Nephron (organoid): Measurements from ENCODE around the gene C20orf96.
A peak's percentile ranks its signal among the peaks of the same experiment; 100 is the strongest.

Experiments used
- H3K27ac Mint-ChIP-seq, 3 experiments: 2 replicates each; pipeline ENCODE4 v1.8.0; 2020; ENCODE audit warnings: mixed read lengths in 3 of 3, mild to moderate bottlenecking in 2 of 3, moderate library complexity in 1 of 3
- H3K27me3 Mint-ChIP-seq: 2 replicates; pipeline ENCODE4 v1.8.0; 2021; ENCODE audit warnings: low read depth, mild to moderate bottlenecking, moderate library complexity, mixed read lengths
- H3K36me3 Mint-ChIP-seq: 2 replicates; pipeline ENCODE4 v1.8.0; 2020; ENCODE audit warnings: low read depth, mixed read lengths
- H3K4me1 Mint-ChIP-seq: 2 replicates; pipeline ENCODE4 v1.8.0; 2020; ENCODE audit warnings: mixed read lengths
- H3K4me3 Mint-ChIP-seq, 3 experiments: 2 replicates each; pipeline ENCODE4 v1.8.0; 2020; ENCODE audit warnings: mild to moderate bottlenecking in 3 of 3, mixed read lengths in 3 of 3, moderate library complexity in 2 of 3
- H3K9me3 Mint-ChIP-seq: 2 replicates; pipeline ENCODE4 v1.8.0; 2020; ENCODE audit warnings: mixed read lengths
- CTCF ChIP-seq, 3 experiments: fragments of 200-600 bp; sonication (generic); IDR thresholded peaks; one replicate each; pipeline ENCODE4 v1.5.0; 2021; ENCODE audit warnings: antibody characterized with exemption in 3 of 3; ENCODE audit not compliant: unreplicated experiment in 3 of 3

The C20orf96 gene

GRCh38 chr20:312866-313265 is 22.3 kb upstream of the C20orf96 start:
- no peaks in the 10 kb centered on the region for H3K27me3 Mint-ChIP-seq
- H3K27ac Mint-ChIP-seq, result peak overlapping the region; percentile 44 to 59 (median 50)
- H3K36me3 Mint-ChIP-seq, result peaks cover 9% of the 10 kb centered on the region
- H3K9me3 Mint-ChIP-seq, result no peaks in the 10 kb centered on the region
- no peak overlapping the region for H3K4me3 Mint-ChIP-seq
- H3K4me1 Mint-ChIP-seq, result peaks cover 32% of the 10 kb centered on the region
- no peak for TF ChIP-seq CTCF (IDR thresholded peaks at IDR 0.05; ENCODE audit: unreplicated experiment in 3 of 3)

- Mint-ChIP-seq H3K36me3 (peaks cover 9% of the 10 kb centered on the region), H3K4me3 (no peak overlapping the region), H3K9me3 (no peaks in the 10 kb centered on the region), H3K4me1 (peaks cover 33% of the 10 kb centered on the region), H3K27me3 (no peaks in the 10 kb centered on the region), H3K27ac (peak overlapping the region; percentile 97 to 99 (median 99))
- TF ChIP-seq CTCF (IDR thresholded peaks at IDR 0.05; ENCODE audit: unreplicated experiment in 3 of 3), result no peak
Measured at GRCh38 chr20:312067-312466, 21.5 kb upstream of the C20orf96 start.

- peak overlapping the region; percentile 97 to 99 (median 99) for H3K27ac Mint-ChIP-seq
Measured at GRCh38 chr20:311609-312008, 21.1 kb upstream of the C20orf96 start.

GRCh38 chr20:310645-311044 is 20.1 kb upstream of the C20orf96 start:
- Mint-ChIP-seq H3K4me1 (peaks cover 33% of the 10 kb centered on the region), H3K27ac (peak overlapping the region; percentile 99 to 100 (median 99)), H3K9me3 (no peaks in the 10 kb centered on the region), H3K4me3 (peak overlapping the region; percentile 84 to 86 (median 85)), H3K36me3 (peaks cover 3% of the 10 kb centered on the region), H3K27me3 (no peaks in the 10 kb centered on the region)
- no peak for TF ChIP-seq CTCF (IDR thresholded peaks at IDR 0.05; ENCODE audit: unreplicated experiment in 3 of 3)

More at GRCh38 chr20:311609-312008, 21.1 kb upstream of the C20orf96 start:
- Mint-ChIP-seq H3K4me1 (peaks cover 33% of the 10 kb centered on the region), H3K27me3 (no peaks in the 10 kb centered on the region), H3K9me3 (no peaks in the 10 kb centered on the region), H3K36me3 (peaks cover 9% of the 10 kb centered on the region), H3K4me3 (peak overlapping the region; percentile 47 to 69 (median 65))
- no peak for TF ChIP-seq CTCF (IDR thresholded peaks at IDR 0.05; ENCODE audit: unreplicated experiment in 3 of 3)

- H3K4me1 Mint-ChIP-seq, result peaks cover 33% of the 10 kb centered on the region
- H3K27me3 Mint-ChIP-seq, result no peaks in the 10 kb centered on the region
- no peaks in the 10 kb centered on the region for H3K9me3 Mint-ChIP-seq
- H3K36me3 Mint-ChIP-seq, result peaks cover 3% of the 10 kb centered on the region
- H3K4me3 Mint-ChIP-seq, result peak overlapping the region; percentile 84 to 86 (median 85)
- no peak for TF ChIP-seq CTCF (IDR thresholded peaks at IDR 0.05; ENCODE audit: unreplicated experiment in 3 of 3)
- peak overlapping the region; percentile 99 to 100 (median 99) for H3K27ac Mint-ChIP-seq
Measured at GRCh38 chr20:309841-310644, 19.5 kb upstream of the C20orf96 start.
